Activated CD8-positive, alpha-beta memory T cell treated with anti-CD3 and anti-CD28 coated beads, Interleukin-2, amount 10 ng/mL, durations not matched to agents 7 days and 5 days (primary cell): Measurements from ENCODE around the gene S100A1. TPM values are rescaled to one million over a fixed set of nuclear protein-coding genes. Genes with fewer than 3 reads are reported as not detected.
A peak's percentile ranks its signal among the peaks of the same experiment; 100 is the strongest.
"Not testable (repeated sequence)": the region's sequence is repeated elsewhere in the genome, so short reads cannot be mapped to it uniquely, and the experiment has no call there.

Source experiments
- ATAC-seq: fragments of 150-1000 bp; cut with Tn5 transposase; one replicate; pipeline ENCODE4 v1.10.0; 2021; ENCODE audit warnings: moderate library complexity
- CTCF ChIA-PET: fragments of 350-600 bp; sonication (Branson Sonifier 250); formaldehyde crosslinking; loops from one replicate; lab custom pipeline; 2021; ENCODE audit warnings: antibody characterized with exemption; lab: Charles Lee
- DNase-seq: peaks from one replicate; pipeline ENCODE4 v3.0.0-alpha.2; 2020
- H3K27ac Mint-ChIP-seq: one replicate; pipeline ENCODE4 v1.8.0; 2021; ENCODE audit warnings: mild to moderate bottlenecking, mixed read lengths
- H3K27me3 Mint-ChIP-seq: one replicate; pipeline ENCODE4 v1.8.0; 2021; ENCODE audit warnings: mixed read lengths
- H3K36me3 Mint-ChIP-seq: one replicate; pipeline ENCODE4 v1.8.0; 2021; ENCODE audit warnings: mild to moderate bottlenecking, mixed read lengths
- H3K4me1 Mint-ChIP-seq: one replicate; pipeline ENCODE4 v1.8.0; 2021; ENCODE audit warnings: mixed read lengths
- H3K4me3 Mint-ChIP-seq: one replicate; pipeline ENCODE4 v1.8.0; 2021; ENCODE audit warnings: mild to moderate bottlenecking, moderate library complexity, mixed read lengths
- H3K9me3 Mint-ChIP-seq: one replicate; pipeline ENCODE4 v1.8.0; 2022; ENCODE audit warnings: low read depth, mixed read lengths
- total RNA-seq, 2 experiments: library from RNA; stranded (reverse); gene quantifications; one replicate each; pipeline ENCODE4 v1.2.3, GENCODE V29; 2021

The S100A1 gene
- total RNA-seq, 2 experiments from 2014 or later: not detected

DNA sequence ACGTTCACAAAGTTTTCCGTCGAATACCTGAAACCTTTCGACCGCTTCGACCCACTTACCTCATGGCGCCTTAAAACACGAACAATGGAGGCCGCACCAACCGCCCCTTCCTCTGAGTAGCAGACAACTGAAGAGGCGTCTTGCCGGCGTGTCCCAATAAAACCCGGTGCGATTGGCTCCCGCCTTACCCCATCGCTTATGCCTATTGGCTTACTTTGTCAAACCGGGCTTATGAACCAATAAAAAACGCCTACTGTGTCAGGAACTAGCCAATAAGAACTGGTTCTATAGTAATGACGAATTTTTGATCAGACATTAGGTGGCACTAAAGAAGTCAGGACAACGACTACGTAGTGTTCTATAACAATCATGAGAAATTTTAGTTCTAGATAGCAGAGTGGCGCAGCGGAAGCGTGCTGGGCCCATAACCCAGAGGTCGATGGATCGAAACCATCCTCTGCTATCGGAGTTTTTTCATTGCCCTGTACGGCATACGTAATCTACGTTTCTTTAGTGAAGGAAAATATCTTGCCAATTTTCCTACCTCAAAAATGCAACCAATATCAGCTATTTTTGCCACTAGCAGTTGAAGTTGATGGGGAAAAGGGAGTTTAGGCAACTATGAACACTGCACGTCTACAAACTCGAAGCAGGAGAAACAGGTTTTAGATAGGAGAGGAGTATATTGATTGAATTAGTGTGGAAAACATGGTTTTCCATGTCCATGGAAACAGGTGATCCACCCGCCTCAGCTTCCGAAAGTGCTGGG lies 42.8 kb downstream of the S100A1 start, which contains the start of gene ILF2:
Gene ILF2 (minus strand): TSS at position 135 of the 769 bp plus-strand sequence. CDS start 71 bp downstream, at position 64.
- Mint-ChIP-seq H3K9me3 (no peaks in the 10 kb centered on the region), H3K27me3 (no peaks in the 10 kb centered on the region), H3K4me1 (peaks cover 34% of the 10 kb centered on the region), H3K27ac (no peak within 1 kb of the TSS), H3K36me3 (peaks cover 39% of the 10 kb centered on the region), H3K4me3 (no peak within 1 kb of the TSS)
- CTCF ChIA-PET: interaction anchor here (1.0 to 3.5 kb wide), 11 partner anchors 10 to 320 kb away, joined by 3 to 13 read pairs (median 7); partner anchors contain the start of genes CHTOP, RAB13, RPS27 and SLC27A3
- ATAC-seq (peak; percentile 91), DNase-seq (peak; percentile 99)

DNA sequence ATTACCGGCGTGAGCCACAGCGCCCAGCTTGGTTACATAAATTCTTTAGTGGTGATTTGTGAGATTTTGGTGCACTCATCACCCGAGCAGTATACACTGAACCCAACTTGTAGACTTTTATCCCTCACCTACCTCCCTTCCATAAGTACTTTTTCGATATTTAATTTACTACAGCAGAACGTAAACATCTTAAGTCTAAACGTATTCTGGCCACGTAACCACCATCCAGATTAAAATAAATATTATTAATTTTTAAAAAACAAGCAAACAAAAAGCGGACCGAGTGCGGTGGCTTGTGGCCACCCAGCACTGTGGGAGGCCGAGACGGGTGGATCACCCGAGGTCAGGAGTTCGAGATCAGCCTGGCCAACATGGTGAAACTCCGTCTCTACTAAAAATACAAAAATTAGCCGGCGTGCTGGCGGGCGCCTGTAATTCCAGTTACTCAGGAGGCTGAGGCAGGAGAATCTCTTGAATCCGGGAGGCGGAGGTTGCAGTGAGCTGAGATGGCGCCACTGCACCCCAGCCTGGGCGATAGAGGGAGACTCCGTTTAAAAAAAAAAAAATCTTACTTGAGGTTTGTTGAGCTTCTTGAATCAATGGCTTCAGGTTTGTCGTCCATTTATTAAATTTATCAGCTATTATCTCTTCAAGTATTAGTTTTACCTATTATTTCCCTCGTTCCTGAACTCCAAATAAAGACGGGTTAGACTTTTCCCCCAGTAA lies 43.6 kb downstream of the S100A1 start:
- ATAC-seq (peak; percentile 26), DNase-seq (peak; percentile 72)
- not testable (repeated sequence) for H3K4me3 Mint-ChIP-seq, H3K27me3 Mint-ChIP-seq, H3K27ac Mint-ChIP-seq, H3K9me3 Mint-ChIP-seq
- peaks cover 34% of the 10 kb centered on the region for H3K4me1 Mint-ChIP-seq
- CTCF ChIA-PET: interaction anchor here (1.0 to 3.5 kb wide), 17 partner anchors 9 to 319 kb away, joined by 3 to 13 read pairs (median 5); partner anchors contain the start of genes CHTOP, RAB13, RPS27 and SLC27A3
- peaks cover 36% of the 10 kb centered on the region for H3K36me3 Mint-ChIP-seq

DNA sequence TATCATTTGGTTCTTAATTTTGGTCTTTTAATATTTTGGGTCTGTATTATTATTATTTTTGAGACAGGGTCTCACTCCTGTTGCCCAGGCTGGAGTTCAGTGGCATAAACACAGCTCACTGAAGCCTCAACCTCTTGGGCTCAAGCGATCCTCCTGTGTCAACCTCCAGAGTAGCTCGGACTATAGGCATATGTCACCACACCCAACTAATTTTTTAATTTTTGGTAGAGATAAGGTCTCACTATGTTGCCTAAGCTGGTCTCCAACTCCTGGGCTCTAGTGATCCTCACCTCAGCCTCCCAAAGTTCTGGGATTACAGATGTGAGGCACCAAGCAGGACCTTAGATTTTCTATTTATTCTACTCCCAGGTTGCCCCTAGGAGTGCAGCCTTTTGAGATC lies 45.3 kb downstream of the S100A1 start:
- H3K4me3 Mint-ChIP-seq: no peak overlapping the region
- DNase-seq: no peak

DNA sequence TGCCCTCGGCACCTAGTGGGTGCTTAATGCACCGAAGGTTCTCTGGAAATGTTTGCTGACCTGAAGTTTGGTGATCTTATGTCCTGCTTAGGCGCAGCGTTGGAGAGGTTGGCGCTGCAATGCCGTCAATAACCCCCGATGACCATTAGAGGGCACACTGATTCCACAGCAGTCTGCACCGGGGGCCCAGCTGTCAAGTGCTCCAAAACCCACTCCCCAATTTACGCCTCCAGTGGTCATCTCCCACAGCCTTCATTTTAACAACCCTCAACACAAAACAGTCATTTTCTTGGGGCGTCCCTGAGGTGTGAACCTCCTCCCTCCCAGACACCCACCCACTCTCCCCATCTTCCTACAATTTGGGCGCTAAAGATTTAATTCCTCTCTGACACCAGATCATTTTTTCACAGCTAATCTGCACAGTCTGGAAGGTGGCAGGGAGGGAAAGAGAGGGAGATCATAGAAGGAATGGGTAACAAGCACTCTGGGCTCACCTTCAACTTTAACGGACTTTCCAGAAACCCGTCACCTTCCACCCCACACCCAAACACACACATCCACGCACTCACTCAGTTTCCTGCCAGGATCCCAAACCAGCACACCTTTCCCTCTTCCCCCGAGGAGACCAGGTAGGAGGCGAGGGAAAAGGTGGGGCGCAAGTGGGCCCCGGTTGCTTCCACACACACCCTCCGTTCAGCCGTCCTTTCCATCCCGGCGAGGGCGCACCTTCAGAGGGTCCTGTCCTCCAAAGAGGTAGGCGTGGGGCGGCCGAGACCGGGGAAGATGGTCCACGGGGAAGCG lies 49.7 kb downstream of the S100A1 start:
- H3K27ac Mint-ChIP-seq: no peak overlapping the region
- H3K36me3 Mint-ChIP-seq: no peaks in the 10 kb centered on the region
- H3K4me1 Mint-ChIP-seq: peaks cover 19% of the 10 kb centered on the region
- H3K4me3 Mint-ChIP-seq: peak overlapping the region; percentile 72
- CTCF ChIA-PET: interaction anchor here (0.5 to 4.4 kb wide), 22 partner anchors 10 to 1366 kb away, joined by 3 to 26 read pairs (median 4); partner anchors contain the start of genes RAB13, SLC27A3 and SNAPIN
- DNase-seq (peak; percentile 63), ATAC-seq (no peak)
- no peaks in the 10 kb centered on the region for H3K9me3 Mint-ChIP-seq
- peaks cover 56% of the 10 kb centered on the region for H3K27me3 Mint-ChIP-seq

More for the DNA sequence above, 45.3 kb downstream of the S100A1 start:
- peaks cover 18% of the 10 kb centered on the region for H3K36me3 Mint-ChIP-seq
- peak overlapping the region; percentile 43 for H3K27ac Mint-ChIP-seq
- H3K4me1 Mint-ChIP-seq: peaks cover 32% of the 10 kb centered on the region
- no peaks in the 10 kb centered on the region for H3K9me3 Mint-ChIP-seq
- H3K27me3 Mint-ChIP-seq: peaks cover 19% of the 10 kb centered on the region
- CTCF ChIA-PET: no interaction called here
- ATAC-seq: no peak

- peak; percentile 54 for ATAC-seq
- Mint-ChIP-seq H3K36me3 (no peaks in the 10 kb centered on the region), H3K27me3 (peaks cover 62% of the 10 kb centered on the region), H3K4me1 (peaks cover 19% of the 10 kb centered on the region), H3K9me3 (no peaks in the 10 kb centered on the region), H3K27ac (peak within 1 kb of the TSS; percentile 17), H3K4me3 (peak within 1 kb of the TSS; percentile 72)
- DNase-seq: peak; percentile 50
- CTCF ChIA-PET: interaction anchor here (0.5 to 4.4 kb wide), 14 partner anchors 9 to 1365 kb away, joined by 3 to 26 read pairs (median 4); partner anchors contain the start of genes RAB13, SLC27A3, SLC39A1 and SNAPIN
Observed at GRCh38 chr1:153678519-153679336, 50.5 kb downstream of the S100A1 start, which contains the start of gene NPR1. NPR1 (plus strand) TSS chr1:153678688; CDS start chr1:153679109, 421 bp downstream.

DNA sequence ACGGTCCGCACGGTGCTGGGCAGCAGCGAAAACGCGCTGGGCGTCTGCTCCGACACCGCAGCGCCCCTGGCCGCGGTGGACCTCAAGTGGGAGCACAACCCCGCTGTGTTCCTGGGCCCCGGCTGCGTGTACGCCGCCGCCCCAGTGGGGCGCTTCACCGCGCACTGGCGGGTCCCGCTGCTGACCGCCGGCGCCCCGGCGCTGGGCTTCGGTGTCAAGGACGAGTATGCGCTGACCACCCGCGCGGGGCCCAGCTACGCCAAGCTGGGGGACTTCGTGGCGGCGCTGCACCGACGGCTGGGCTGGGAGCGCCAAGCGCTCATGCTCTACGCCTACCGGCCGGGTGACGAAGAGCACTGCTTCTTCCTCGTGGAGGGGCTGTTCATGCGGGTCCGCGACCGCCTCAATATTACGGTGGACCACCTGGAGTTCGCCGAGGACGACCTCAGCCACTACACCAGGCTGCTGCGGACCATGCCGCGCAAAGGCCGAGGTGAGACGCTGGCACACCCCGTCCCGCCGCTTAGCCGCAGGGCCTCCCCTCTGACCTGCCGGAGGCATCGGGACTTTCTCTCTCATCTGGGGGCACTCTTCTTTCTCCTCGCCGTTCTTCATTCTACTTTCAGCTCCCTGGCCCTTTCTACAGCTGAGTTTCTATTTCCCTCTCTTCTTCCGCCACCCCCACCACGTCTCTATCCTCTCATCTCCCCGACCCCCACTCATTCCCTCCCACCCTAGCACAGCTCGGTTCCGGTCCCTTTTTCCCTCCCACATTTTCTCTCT lies 51.3 kb downstream of the S100A1 start:
- no peak for DNase-seq
- Mint-ChIP-seq H3K27ac (no peak overlapping the region), H3K27me3 (peaks cover 65% of the 10 kb centered on the region), H3K36me3 (no peaks in the 10 kb centered on the region), H3K9me3 (no peaks in the 10 kb centered on the region), H3K4me1 (peaks cover 19% of the 10 kb centered on the region), H3K4me3 (peak overlapping the region; percentile 64)
- CTCF ChIA-PET: interaction anchor here (0.8 to 4.4 kb wide), 12 partner anchors 12 to 320 kb away, joined by 3 to 26 read pairs (median 3); partner anchors contain the start of genes RAB13 and SLC39A1
- ATAC-seq: peak; percentile 68

GRCh38 chr1:153680120-153680403 lies 51.8 kb downstream of the S100A1 start:
- H3K27me3 Mint-ChIP-seq: peaks cover 70% of the 10 kb centered on the region
- H3K36me3 Mint-ChIP-seq: no peaks in the 10 kb centered on the region
- peak overlapping the region; percentile 64 for H3K4me3 Mint-ChIP-seq
- H3K4me1 Mint-ChIP-seq: peaks cover 19% of the 10 kb centered on the region
- no peak for ATAC-seq
- H3K9me3 Mint-ChIP-seq: no peaks in the 10 kb centered on the region
- DNase-seq: no peak
- CTCF ChIA-PET: interaction anchor here (0.8 to 1.1 kb wide), 5 partner anchors 13 to 319 kb away, joined by 3 to 6 read pairs (median 3); no protein-coding TSS in a partner anchor
- H3K27ac Mint-ChIP-seq: no peak overlapping the region

Other genes starting within 250 kb of the S100A1 start
- gene S100A8, start 237.4 kb upstream of the S100A1 start, total RNA-seq: not detected
- gene S100A7A, start 211.9 kb upstream of the S100A1 start, total RNA-seq: not detected
- not detected for gene S100A7, start 167.8 kb upstream of the S100A1 start, total RNA-seq
- gene S100A6, start 92.4 kb upstream of the S100A1 start, total RNA-seq: 100 to 1,000 TPM; 386 to 543 TPM
- gene S100A5, start 87.5 kb upstream of the S100A1 start, total RNA-seq: 1 to 10 TPM; 1.6 to 3.0 TPM
- 100 to 1,000 TPM; 898 to 906 TPM for gene S100A4, start 82.6 kb upstream of the S100A1 start, total RNA-seq
- not detected for gene S100A3, start 79.2 kb upstream of the S100A1 start, total RNA-seq
- under 1 TPM; 0.50 to 0.96 TPM for gene S100A2, start 62.6 kb upstream of the S100A1 start, total RNA-seq
- gene S100A16, start 15.3 kb upstream of the S100A1 start, total RNA-seq: not detected
- gene S100A14, start 12.1 kb upstream of the S100A1 start, total RNA-seq: not detected
- gene S100A13, start 929 bp upstream of the S100A1 start, total RNA-seq: 1 to 10 TPM; 6.0 to 7.0 TPM
- gene CHTOP, start 5.6 kb downstream of the S100A1 start, total RNA-seq: 10 to 100 TPM; 83.8 to 89.1 TPM
- gene SNAPIN, start 30.3 kb downstream of the S100A1 start, total RNA-seq: 10 to 100 TPM; 30.7 to 34.2 TPM
- gene ILF2, start 42.6 kb downstream of the S100A1 start, total RNA-seq: 100 to 1,000 TPM; 193 to 260 TPM
- under 1 TPM in 1 of 2 experiments, not detected in 1; 0.05 TPM for gene NPR1, start 50.3 kb downstream of the S100A1 start, total RNA-seq
- 10 to 100 TPM; 50.2 to 51.5 TPM for gene INTS3, start 99.6 kb downstream of the S100A1 start, total RNA-seq
- gene SLC27A3, start 147.0 kb downstream of the S100A1 start, total RNA-seq: 10 to 100 TPM; 39.8 to 43.0 TPM